ENCODE measurements around the gene RTKN2.

The RTKN2 gene

DNA sequence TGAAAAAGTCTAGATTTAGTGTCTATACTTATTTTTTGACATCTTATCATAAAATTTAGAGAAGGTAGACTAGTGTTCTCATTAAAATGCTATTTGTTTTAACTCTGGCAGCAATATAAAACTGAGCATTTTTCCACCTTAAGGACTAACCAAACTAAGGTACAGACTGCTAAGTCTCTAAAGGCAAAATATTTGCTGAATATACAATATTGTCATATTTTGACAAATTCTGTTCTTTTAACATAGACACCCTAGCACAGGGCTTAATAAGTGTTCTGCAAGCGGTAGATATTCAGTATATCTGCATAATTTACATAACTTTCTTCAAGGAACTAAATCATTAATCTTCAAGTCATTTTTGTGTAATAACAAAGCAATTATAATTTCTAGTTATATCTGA is 8.6 kb downstream of the RTKN2 start:
- TF ChIP-seq FOXP2 (optimal IDR thresholded peaks at IDR 0.05; ENCODE audit: borderline replicate concordance, extremely low read depth, extremely low read length, insufficient read depth), result no peak

DNA sequence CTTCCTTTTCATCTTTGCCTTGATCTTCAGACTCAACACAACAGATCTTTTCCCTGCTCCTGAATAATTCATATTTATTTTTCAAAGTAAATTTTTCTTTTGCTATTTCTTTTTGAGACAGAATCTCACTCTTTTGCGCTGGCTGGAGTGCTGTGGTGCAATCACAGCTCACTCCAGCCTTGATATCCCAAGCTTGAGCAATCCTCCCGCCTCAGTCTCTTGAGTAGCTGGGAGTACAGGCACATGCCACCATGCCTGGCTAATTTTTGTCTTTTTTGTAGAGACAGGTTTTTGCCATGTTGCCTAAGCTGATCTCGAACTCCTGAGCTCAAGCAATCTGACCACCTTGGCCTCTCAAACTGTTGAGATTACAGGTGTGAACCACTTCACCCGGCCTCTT is 9.2 kb downstream of the RTKN2 start:
- TF ChIP-seq SIN3A (IDR thresholded peaks at IDR 0.05; ENCODE audit: borderline replicate concordance, insufficient read depth, low read length) (no peak), REST (IDR thresholded peaks at IDR 0.05; ENCODE audit: insufficient read depth in 1 of 2, low read depth in 2 of 2, low read length in 2 of 2) (no peak)

DNA sequence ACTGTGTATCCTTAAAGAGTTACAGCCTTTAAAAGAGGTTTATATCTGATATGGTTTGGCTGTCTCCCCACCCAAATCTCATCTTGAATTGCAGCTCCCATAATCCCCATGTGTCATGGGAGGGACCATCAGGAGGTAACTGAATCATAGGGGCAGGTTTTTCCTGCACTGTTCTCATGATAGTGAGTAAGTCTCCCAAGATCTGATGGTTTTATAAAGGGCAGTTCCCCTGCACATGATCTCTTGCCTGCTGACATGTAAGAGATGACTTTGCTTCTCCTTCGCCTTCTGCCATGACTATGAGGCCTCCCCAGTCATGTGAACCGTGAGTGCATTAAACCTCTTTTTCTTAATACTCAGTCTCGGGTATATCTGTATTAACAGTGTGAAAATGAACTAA is 9.7 kb downstream of the RTKN2 start:
- no peak for TF ChIP-seq REST (IDR thresholded peaks at IDR 0.05; ENCODE audit: insufficient read depth in 1 of 2, low read depth in 2 of 2, low read length in 2 of 2)
- TF ChIP-seq POLR2AphosphoS5 (IDR thresholded peaks at IDR 0.05; ENCODE audit: low read depth, low read length), result no peak
- no peak for TF ChIP-seq TAF1 (IDR thresholded peaks at IDR 0.05; ENCODE audit: borderline replicate concordance, insufficient read depth, low read length)
- TF ChIP-seq SIN3A (IDR thresholded peaks at IDR 0.05; ENCODE audit: borderline replicate concordance, insufficient read depth, low read length), result no peak
- TF ChIP-seq FOXP2 (optimal IDR thresholded peaks at IDR 0.05; ENCODE audit: borderline replicate concordance, extremely low read depth, extremely low read length, insufficient read depth), result no peak

DNA sequence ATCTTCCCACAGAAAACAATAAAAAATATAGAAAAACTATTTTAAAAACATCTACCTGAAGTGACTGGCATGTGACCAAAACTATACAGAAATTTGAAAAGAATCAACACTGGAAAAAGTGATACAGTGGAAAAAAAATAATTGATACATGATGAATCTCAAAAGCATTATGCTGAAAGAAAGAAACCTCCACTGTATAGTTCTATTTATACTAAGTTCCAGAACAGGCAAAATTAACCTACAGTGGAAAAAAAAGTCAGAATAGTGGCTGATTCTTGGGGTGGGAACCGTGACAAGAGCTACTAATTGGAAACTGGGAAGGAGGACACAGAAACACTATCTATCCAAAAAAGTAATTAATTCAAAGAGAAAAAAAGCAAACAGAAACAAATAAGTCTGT is 14.9 kb downstream of the RTKN2 start:
- TF ChIP-seq SIN3A (IDR thresholded peaks at IDR 0.05; ENCODE audit: borderline replicate concordance, insufficient read depth, low read length) (no peak), TAF1 (IDR thresholded peaks at IDR 0.05; ENCODE audit: borderline replicate concordance, insufficient read depth, low read length) (no peak), REST (IDR thresholded peaks at IDR 0.05; ENCODE audit: insufficient read depth in 1 of 2, low read depth in 2 of 2, low read length in 2 of 2) (no peak), POLR2AphosphoS5 (IDR thresholded peaks at IDR 0.05; ENCODE audit: low read depth, low read length) (no peak), FOXP2 (optimal IDR thresholded peaks at IDR 0.05; ENCODE audit: borderline replicate concordance, extremely low read depth, extremely low read length, insufficient read depth) (no peak)

DNA sequence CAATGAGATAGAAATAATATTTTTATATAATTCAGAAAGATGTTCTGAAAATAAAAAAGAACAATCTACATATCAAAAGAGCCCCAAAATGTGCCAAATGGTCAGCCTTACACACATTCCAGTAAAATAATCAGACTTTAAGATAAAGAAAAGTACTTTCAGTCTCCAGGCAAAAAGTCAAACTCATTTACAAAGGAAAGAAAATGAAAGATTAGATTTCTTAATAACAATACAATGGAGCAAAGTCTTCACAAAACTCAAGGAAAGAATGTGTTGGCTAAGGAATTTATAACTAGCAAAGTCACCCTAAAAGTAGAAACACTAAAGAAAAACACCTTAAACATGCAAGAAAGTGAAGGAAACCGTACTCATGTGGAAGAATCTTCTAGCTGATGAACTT is 16.6 kb downstream of the RTKN2 start:
- TF ChIP-seq SIN3A (IDR thresholded peaks at IDR 0.05; ENCODE audit: borderline replicate concordance, insufficient read depth, low read length) (no peak), FOXP2 (optimal IDR thresholded peaks at IDR 0.05; ENCODE audit: borderline replicate concordance, extremely low read depth, extremely low read length, insufficient read depth) (no peak), TAF1 (IDR thresholded peaks at IDR 0.05; ENCODE audit: borderline replicate concordance, insufficient read depth, low read length) (no peak), POLR2AphosphoS5 (IDR thresholded peaks at IDR 0.05; ENCODE audit: low read depth, low read length) (no peak), REST (IDR thresholded peaks at IDR 0.05; ENCODE audit: insufficient read depth in 1 of 2, low read depth in 2 of 2, low read length in 2 of 2) (no peak)

Data from PFSK-1 (cell line).